ENCODE data around the gene MACROD2.

The MACROD2 gene

DNA sequence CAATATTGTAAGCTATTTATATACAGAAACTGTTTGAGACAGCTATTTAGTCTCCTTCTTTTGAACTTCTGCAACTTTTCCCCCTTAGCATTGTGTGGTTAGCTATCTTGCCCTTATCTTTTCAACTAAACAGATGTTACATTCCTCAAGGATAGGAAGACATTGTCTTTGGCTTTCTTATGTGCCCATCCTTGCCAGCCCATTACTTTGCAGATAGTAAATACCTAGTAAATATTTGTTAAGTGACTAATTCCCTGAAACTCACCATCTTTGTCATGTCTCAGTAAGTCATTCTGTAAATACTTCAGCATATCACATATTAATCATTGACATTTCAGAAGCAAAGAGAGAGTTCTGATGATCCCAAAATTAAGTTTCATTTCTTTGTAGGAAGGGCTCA lies 411.2 kb downstream of the MACROD2 start:
- DNase-seq (ENCODE audit: low read depth, low spot score): no peak

- no peak for DNase-seq (ENCODE audit: low read depth, low spot score)
These were observed 412.0 kb downstream of the MACROD2 start for GRCh38 chr20:14407336-14407735.

- no peak for DNase-seq (ENCODE audit: low read depth, low spot score)
These were observed 415.7 kb downstream of the MACROD2 start for GRCh38 chr20:14410869-14411555.

DNA sequence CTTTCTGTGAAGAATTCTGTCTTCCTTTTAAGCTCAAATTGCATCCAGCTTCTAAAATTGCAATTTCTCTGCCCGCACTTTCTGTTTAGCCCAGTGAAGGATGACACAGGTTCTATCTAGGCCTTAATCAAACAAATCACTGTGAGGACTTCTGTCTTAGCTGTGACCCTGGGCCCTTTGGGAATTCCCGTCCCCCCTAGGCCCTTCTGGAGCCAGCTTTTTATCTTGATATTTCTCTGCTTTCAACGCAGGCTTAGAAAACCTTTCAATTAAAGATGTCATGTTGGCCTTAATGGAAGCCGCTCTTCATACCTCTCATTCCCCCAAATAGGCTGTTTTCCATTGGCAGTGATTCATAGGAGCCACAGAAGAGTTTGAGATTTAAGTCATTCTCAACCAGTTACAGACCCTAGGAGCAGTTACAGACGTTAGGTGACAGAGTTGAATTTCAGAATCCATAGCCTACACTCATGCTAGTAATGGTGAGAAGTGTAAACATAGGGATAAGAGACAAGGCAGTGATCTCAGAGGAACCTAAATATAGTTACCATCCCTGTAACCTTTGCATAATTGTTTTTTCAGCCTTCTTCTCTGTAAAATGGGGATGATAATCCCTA lies 416.9 kb downstream of the MACROD2 start:
- no peak for DNase-seq (ENCODE audit: low read depth, low spot score)

- DNase-seq (ENCODE audit: low read depth, low spot score): no peak
These were observed 418.5 kb downstream of the MACROD2 start for GRCh38 chr20:14413835-14414234.

- DNase-seq (ENCODE audit: low read depth, low spot score): no peak
These were observed 419.2 kb downstream of the MACROD2 start for GRCh38 chr20:14414560-14414959.

- DNase-seq (ENCODE audit: low read depth, low spot score): no peak
These were observed 420.2 kb downstream of the MACROD2 start for GRCh38 chr20:14415467-14415866.

GRCh38 chr20:14418376-14418775 lies 423.1 kb downstream of the MACROD2 start:
- no peak for DNase-seq (ENCODE audit: low read depth, low spot score)

- DNase-seq (ENCODE audit: low read depth, low spot score): no peak
These were observed 427.6 kb downstream of the MACROD2 start for GRCh38 chr20:14422892-14423291.

- no peak for DNase-seq (ENCODE audit: low read depth, low spot score)
These were observed 436.3 kb downstream of the MACROD2 start for GRCh38 chr20:14431568-14431967.

DNA sequence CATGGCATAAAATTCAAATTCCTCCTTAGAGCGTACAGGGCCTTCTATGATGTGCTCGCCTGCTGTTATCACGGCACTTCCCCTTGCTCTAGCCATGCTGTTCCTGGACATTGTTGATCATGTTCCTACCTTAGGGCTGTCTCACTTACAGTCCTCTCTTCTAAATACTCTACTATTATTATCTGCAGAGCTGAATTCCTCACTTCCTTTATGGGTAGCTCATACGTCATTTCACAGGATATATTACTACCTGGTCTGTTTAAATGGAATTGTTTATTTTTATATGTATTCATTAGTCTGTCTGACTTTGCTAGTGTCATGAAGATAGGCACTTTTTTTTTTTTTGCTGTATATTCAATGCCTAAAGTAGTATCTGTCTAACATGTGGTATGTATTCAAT lies 436.8 kb downstream of the MACROD2 start:
- DNase-seq (ENCODE audit: low read depth, low spot score): no peak

DNA sequence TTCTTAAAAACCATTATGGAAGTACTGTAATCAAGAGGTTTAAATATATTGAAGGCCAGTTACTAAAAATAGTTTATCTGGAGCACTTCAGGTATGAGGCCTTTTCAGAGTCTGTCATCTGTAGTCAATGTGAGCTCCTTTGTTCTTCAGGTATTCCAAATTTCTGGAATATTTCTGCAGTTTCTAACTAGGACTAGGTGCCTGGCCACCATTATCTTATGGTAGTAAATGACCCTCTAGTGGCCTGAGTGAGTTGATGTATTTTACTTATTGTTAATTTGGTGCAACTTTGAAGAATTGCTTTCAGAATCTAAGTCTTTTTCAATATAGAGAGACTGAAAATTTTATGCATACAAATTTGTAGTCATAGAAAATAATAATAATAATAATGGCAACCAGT lies 437.3 kb downstream of the MACROD2 start:
- no peak for DNase-seq (ENCODE audit: low read depth, low spot score)

DNA sequence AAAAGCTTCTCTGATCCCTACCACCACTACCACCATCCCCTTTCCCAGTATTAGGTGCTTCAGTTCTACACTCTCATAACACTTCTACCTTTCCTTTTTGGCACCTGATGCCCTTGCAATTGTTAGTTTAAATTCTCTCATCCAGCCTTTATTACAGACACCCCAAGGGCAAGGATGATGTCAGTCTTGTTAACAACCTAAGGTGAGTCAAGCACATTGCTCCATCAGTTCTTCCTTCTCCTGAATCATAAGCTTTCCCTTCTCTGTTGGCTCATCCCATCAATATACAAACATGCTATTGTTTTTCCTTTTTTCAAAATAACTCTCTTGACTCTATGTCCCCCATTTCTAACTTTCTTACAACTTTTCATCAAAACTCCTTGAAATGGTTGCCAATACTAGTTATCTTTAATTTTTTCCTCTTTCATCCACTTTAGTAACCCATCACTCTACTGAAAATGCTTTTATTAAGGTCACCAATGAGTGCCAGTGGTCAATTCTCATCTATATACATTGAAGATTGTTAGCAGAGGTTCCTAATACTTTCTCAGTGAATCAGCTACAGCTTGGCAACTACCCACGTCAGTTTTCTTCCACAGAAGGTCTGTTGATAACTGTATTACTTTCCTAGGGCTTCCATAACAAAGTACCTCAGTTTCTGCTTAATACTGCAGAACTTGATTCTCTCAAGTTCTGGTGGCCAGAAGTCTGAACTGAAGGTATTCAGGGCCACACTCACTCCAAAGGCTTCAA lies 439.2 kb downstream of the MACROD2 start:
- no peak for DNase-seq (ENCODE audit: low read depth, low spot score)

GRCh38 chr20:14441201-14441600 lies 445.9 kb downstream of the MACROD2 start:
- no peak for DNase-seq (ENCODE audit: low read depth, low spot score)

DNA sequence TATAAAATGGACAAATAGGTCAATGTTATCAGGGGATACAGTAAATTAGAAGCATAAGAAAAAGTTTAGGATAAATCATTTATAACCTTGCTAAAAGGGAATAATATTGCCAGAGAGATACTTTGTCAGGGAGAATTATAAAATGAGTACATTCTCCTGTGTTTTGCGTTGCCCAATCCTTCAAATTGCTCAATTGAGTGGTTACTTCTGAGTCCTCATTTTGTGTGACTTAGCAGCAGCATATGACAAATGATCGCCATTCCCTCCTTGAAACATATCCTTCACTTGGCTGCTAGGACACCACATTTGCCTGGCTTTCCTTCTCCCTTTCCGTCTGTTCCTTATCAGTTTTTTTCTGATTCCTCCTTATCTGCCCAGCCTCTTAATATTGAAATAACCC lies 448.8 kb downstream of the MACROD2 start:
- DNase-seq (ENCODE audit: low read depth, low spot score): no peak

DNA sequence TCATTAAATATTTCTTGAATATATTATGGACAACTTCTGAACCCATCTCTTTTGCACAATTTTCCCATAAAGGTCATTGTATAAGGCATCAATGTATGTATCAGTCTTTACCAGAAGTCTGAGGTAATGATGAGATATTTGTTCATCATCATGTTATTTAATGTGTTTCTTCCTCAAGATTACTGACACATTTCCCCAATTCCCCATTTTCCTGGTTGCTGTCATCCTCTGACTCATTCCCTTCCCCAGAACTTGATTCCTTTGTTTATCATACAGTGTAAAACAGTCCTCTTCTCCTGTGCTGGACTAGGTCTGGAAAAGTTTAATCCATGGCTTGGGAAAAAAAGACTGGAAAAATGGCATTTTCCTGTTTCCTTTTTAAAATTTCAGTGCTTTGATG lies 450.0 kb downstream of the MACROD2 start:
- no peak for DNase-seq (ENCODE audit: low read depth, low spot score)

- no peak for DNase-seq (ENCODE audit: low read depth, low spot score)
These were observed 450.6 kb downstream of the MACROD2 start for GRCh38 chr20:14445902-14446301.

GRCh38 chr20:14446446-14446845 lies 451.1 kb downstream of the MACROD2 start:
- no peak for DNase-seq (ENCODE audit: low read depth, low spot score)

DNA sequence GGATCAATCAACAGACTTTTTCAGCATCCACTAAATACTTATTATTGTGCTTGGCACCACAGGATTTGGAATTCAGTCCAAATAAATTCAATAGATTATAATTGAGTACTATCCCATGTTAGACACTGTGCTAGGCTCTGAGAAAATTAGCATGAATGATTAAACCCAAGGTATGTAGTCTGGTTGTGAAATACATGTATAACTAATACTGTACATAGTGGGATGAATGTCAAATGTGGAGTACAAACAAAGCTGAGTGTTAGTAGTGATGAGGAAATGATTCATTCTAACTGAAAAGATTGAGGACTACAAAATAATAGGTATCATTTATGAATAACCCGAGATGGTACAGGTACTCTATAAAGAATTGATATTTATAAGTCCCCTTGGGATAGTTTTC lies 454.0 kb downstream of the MACROD2 start:
- DNase-seq (ENCODE audit: low read depth, low spot score): no peak

- DNase-seq (ENCODE audit: low read depth, low spot score): no peak
These were observed 454.9 kb downstream of the MACROD2 start for GRCh38 chr20:14450256-14450655.

- no peak for DNase-seq (ENCODE audit: low read depth, low spot score)
These were observed 456.1 kb downstream of the MACROD2 start for GRCh38 chr20:14451458-14451857.

DNA sequence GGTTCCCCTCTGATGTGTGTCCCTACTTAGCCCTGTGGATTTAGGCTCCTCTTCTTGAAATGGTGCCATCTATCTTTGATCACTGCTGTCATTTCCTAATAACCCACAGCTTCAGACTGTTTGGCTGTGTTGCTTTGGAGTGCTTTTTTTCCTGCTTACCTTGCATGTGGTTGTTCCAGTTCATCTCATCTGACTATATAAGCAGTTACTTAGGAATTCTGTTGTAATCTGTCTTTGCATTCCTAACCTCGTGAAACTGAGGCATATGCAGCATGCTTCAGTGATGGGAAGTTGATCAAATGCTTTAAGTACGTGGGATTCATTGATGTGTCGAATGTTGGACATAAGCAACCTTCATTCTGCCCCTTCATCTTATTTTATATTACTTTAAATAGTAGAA lies 457.9 kb downstream of the MACROD2 start:
- DNase-seq (ENCODE audit: low read depth, low spot score): no peak

DNA sequence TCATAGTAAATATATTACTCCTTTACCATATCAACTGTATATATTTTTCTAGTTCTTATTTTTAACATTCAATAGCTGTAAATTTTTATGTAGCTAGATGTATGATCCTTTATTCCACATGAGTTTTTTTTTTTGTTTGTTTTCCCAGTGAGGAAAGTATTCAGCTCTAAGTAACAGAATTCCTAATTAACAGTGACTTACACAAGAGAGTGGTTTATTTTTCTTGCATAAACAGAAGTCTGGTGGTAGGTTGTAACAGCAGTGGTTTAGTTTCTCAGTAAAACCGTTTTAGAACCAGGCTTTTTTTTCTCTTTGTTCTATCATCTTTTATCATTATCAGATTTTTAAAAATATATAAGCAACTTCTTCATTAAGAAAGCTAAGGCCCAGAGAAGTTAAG lies 459.0 kb downstream of the MACROD2 start:
- DNase-seq (ENCODE audit: low read depth, low spot score): no peak
